GM18507 (cell line): Measurements from ENCODE around the gene SLC12A4.
"Not testable (repeated sequence)": the region's sequence is repeated elsewhere in the genome, so short reads cannot be mapped to it uniquely, and the experiment has no call there.

Experiments used
- DNase-seq: peaks from one replicate; pipeline ENCODE4 v3.0.0; 2011; ENCODE audit warnings: low read depth; ENCODE audit not compliant: insufficient read length; ENCODE audit errors: extremely low spot score
- FAIRE-seq: peaks from 2 replicates; lab custom pipeline; 2011; peaks lifted over from hg19 to GRCh38; lab: Jason Lieb, UNC

SLC12A4 gene

GRCh38 chr16:67968400-67969253, at the start of gene SLC12A4:
TSS of gene SLC12A4 (minus strand) at chr16:67968637. CDS start at chr16:67968553, 84 bp downstream.
- DNase-seq, result peak; percentile 93
- peak; percentile 66 for FAIRE-seq

GRCh38 chr16:68015681-68016080, 47.2 kb upstream of the SLC12A4 start, which contains the start of gene DPEP2NB:
TSS of gene DPEP2NB (minus strand) at chr16:68015911. CDS start at chr16:68015770, 141 bp downstream.
- no peak for DNase-seq
- FAIRE-seq, result no peak

DNA sequence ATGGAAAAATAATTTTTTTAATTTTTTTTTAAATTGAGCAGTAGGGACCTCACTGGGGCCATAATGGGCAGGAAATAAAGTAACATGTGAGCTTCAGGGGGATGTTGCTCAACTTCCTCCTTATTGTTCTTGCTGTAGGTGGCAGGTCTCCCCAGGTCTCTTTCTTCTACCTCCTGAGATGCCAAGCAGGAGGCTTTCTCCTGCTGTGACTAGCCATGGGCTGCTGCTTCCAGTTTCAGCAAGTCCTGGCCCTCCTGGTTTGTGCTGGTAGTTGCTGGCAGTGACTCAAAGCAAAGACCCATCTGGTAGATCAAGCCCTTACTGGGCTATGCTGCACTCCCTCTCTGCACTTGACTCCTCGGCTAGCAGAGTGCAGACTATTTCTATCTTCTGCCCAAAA, 45.0 kb upstream of the SLC12A4 start:
- no peak for DNase-seq
- no peak for FAIRE-seq

DNA sequence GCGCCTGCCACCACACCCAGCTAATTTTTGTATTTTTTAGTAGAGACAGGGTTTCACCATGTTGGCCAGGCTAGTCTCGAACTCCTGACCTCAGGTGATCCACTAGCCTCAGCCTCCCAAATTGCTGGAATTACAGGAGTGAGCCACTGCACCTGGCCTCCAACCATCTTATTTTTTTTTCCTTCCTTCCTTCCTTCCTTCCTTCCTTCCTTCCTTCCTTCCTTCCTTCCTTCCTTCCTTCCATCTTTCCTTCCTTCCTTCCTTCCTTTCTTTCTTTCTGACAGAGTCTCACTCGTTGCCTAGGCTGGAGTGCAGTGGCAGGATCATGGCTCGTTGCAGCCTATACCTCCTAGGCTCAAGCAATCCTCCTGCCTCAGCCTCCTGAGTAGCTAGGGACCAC, 41.4 kb upstream of the SLC12A4 start:
- DNase-seq, FAIRE-seq: not testable (repeated sequence)

DNA sequence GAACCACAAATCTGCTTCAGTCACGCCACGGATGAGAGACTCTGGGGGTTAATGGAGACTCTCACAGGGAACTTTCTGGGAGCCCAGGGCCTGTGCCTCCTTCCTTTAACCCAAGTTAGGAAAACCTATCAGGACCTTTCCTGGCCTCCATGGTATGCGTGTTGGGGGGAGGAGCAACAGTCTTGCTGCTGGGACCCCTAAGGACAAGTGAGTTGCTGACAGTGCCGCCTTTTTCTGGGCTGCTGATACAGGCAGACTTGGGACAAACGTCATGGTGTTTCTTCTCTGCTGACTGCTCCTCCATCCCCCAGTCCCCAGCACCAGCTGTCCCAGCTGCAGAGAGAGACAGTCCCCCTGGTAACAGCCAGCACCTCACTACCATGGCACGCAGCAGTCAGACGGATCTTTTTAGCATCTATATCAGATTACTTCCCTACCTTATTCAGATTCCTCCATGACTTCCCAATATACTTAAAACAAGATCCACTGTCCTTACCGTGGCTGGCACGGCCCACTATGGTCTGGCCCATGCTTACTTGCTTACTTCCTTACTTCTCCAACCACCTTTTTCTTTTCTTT, 40.8 kb upstream of the SLC12A4 start:
- FAIRE-seq (no peak), DNase-seq (no peak)

DNA sequence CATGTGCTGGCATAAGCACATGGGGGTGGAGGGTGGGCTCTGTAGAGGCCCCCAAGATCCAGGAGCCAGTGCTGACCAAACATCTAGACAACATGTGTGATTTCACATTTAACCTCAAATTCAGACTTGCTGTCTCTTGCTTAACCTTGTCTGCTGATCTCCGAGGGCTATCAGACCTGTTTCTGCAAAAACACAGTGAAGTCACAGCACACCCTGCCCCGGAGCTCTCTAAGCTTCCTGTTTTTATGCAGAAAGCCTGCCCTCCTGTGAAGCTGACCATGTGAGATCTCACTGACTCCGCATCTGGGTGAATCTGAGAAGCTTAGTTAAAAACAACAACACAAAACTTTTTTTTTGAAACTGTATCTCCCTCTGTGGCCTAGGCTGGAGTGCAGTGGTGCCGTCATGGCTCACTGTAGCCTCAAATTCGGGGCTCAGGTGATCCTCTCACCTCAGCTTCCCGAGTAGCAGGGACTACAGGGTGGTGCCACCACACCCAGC, 37.4 kb upstream of the SLC12A4 start:
- FAIRE-seq (no peak), DNase-seq (no peak)

DNA sequence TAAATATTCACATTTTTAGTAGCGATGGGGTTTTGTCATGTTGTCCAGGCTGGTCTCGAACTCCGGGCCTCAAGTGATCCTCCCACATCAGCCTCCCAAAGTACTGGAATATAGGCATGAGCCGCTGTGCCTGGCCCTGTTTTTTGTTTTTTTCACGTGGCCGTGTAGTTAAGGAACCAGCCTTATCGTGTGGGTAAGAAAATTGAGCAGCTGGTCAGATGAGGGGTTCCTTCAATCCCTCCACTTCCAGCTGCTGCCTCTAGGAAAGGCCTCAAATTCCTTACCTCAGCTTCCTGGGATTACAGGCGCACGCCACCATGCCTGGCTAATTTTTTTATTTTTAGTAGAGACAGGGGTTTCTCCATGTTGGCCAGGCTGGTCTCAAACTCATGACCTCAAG, 36.8 kb upstream of the SLC12A4 start:
- DNase-seq (no peak), FAIRE-seq (no peak)

DNA sequence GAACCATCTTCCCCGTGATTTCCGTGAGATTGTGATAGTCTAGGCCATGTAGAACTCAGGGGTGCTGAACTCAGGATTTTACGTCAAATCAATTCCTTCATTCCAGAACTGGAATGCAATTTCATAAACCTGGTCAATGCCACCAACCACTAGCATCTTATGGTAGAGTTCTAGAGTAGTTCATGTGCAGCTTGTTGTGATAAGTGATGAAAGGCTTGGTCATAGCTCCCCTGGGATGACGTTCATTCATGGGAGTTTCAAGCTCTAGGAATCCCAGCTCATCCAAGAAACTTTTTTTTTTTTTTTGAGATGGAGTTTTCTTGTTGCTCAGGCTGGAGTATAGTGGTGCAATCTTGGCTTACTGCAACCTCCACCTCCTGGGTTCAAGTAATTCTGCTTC, 34.6 kb upstream of the SLC12A4 start:
- DNase-seq (no peak), FAIRE-seq (no peak)

DNA sequence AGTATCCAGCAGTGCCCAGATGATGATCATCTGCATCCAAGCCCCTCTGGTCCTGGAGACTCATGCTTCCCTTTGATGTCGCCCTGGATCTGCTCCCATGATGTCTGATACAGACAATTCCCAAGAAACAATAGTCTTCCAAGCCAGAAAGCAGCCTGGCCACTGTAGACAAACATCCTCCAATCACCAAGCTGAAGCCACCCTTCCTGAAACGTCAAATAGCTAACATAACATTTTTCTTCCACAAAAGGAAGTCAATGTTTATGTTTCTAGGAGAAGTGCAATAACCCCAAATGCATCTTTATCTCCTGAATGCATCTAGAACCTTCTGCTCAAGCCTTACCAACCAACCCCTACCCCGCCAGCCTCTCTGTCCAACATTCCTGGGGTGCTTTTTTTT, 32.0 kb upstream of the SLC12A4 start:
- FAIRE-seq, result no peak
- DNase-seq, result no peak

GRCh38 chr16:67999985-68000384, 31.5 kb upstream of the SLC12A4 start:
- DNase-seq (no peak), FAIRE-seq (no peak)

GRCh38 chr16:67998779-67999688, 30.6 kb upstream of the SLC12A4 start, which contains the start of gene DPEP2:
TSS of gene DPEP2 (minus strand) at chr16:67999484. CDS start at chr16:67993212, 6,272 bp downstream.
- not testable (repeated sequence) for DNase-seq, FAIRE-seq

- DNase-seq, FAIRE-seq: not testable (repeated sequence)
Measured at GRCh38 chr16:67998231-67998778, 29.9 kb upstream of the SLC12A4 start.

DNA sequence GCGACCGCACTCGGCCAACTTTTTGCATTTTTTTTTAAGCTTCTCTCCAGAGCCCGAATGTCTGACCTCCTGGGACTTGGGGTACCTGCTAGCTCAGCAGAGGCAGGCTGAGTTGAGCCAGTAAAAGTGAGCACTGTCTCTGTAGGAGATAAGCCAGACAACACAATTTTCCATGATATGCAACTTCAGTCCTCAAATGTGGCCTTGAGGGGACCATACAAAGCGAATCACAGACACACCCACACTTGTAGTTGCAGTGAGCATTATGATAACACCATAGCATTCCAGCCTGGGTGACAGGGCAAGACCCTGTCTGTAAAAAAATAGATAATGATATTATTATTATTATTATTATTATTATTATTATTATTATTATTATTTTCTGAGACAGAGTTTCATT, 28.2 kb upstream of the SLC12A4 start:
- DNase-seq, result no peak
- FAIRE-seq, result no peak

GRCh38 chr16:67995423-67995822, 27.0 kb upstream of the SLC12A4 start:
- FAIRE-seq, result no peak
- DNase-seq, result no peak

- not testable (repeated sequence) for FAIRE-seq, DNase-seq
Measured at GRCh38 chr16:67994040-67994408, 25.6 kb upstream of the SLC12A4 start.

GRCh38 chr16:67993207-67994039, 25.0 kb upstream of the SLC12A4 start:
- DNase-seq (peak; percentile 77), FAIRE-seq (peak; percentile 75)

- FAIRE-seq, result no peak
- no peak for DNase-seq
Measured at GRCh38 chr16:67992661-67993206, 24.3 kb upstream of the SLC12A4 start.

GRCh38 chr16:67990018-67990386, 21.6 kb upstream of the SLC12A4 start:
- no peak for FAIRE-seq

More at GRCh38 chr16:67990018-67990386, 21.6 kb upstream of the SLC12A4 start:
- no peak for DNase-seq
